Fibroblast of villous mesenchyme (primary cell): ENCODE data around the gene SIX2. TPM values are rescaled to one million over a fixed set of nuclear protein-coding genes. Genes with fewer than 3 reads are reported as not detected.

Experiments used
- DNase-seq: peaks from one replicate; pipeline ENCODE4 v3.0.0-alpha.2; 2010; ENCODE audit warnings: low read depth
- H3K4me3 ChIP-seq: 2 replicates; pipeline ENCODE4 v1.5.1; 2011; ENCODE audit warnings: low read depth, mild to moderate bottlenecking, low read length
- CTCF ChIP-seq: IDR thresholded peaks from 2 replicates; pipeline ENCODE4 v1.5.1; 2012; ENCODE audit warnings: low read depth, mild to moderate bottlenecking, low read length; ENCODE audit not compliant: insufficient read depth
- total RNA-seq: library from RNA; depleted of rRNA; stranded (reverse); fragments of >200 nt; gene quantifications from 2 replicates; pipeline ENCODE4 v1.2.3, GENCODE V29; 2012

Gene SIX2
- total RNA-seq, 1 donor, result under 0.01 TPM

- TF ChIP-seq CTCF, result no peak
- no peak for DNase-seq
- H3K4me3 ChIP-seq, result no peak overlapping the region
Measured at GRCh38 chr2:44994377-44994776, 14.9 kb downstream of the SIX2 start.

GRCh38 chr2:44989176-44989575 lies 20.1 kb downstream of the SIX2 start:
- DNase-seq, result no peak
- H3K4me3 ChIP-seq, result no peak overlapping the region
- no peak for TF ChIP-seq CTCF

GRCh38 chr2:44983836-44984604 lies 25.2 kb downstream of the SIX2 start:
- DNase-seq, result no peak
- no peak overlapping the region for H3K4me3 ChIP-seq
- TF ChIP-seq CTCF, result no peak

GRCh38 chr2:44981714-44982108 lies 27.5 kb downstream of the SIX2 start:
- DNase-seq, result peak; percentile 74
- H3K4me3 ChIP-seq, result no peak overlapping the region
- peak; percentile 82 for TF ChIP-seq CTCF

GRCh38 chr2:44980751-44981713 lies 28.2 kb downstream of the SIX2 start:
- H3K4me3 ChIP-seq, result no peak overlapping the region
- DNase-seq, result no peak
- TF ChIP-seq CTCF, result no peak

GRCh38 chr2:44979581-44979980 lies 29.7 kb downstream of the SIX2 start:
- H3K4me3 ChIP-seq, result no peak overlapping the region
- TF ChIP-seq CTCF, result no peak
- no peak for DNase-seq
